ENCODE measurements around the gene ATP1A3.

- TF ChIP-seq CTCF (IDR thresholded peaks at IDR 0.05): peak; percentile 94
- TF ChIP-seq ZFX (IDR thresholded peaks at IDR 0.05; ENCODE audit: borderline replicate concordance): no peak
Measured at GRCh38 chr19:41998246-41999020, 4.4 kb upstream of the ATP1A3 start.
